Peyer's patch (tissue), 4 donors: ENCODE measurements around the gene DNMT1. TPM values are rescaled to one million over a fixed set of nuclear protein-coding genes. Genes with fewer than 3 reads are reported as not detected.
A peak's percentile ranks its signal among the peaks of the same experiment; 100 is the strongest.
"Not testable (repeated sequence)": the region's sequence is repeated elsewhere in the genome, so short reads cannot be mapped to it uniquely, and the experiment has no call there.

Experiments
- DNase-seq, 3 donors: peaks; one replicate each; pipeline ENCODE4 v3.0.0-alpha.2; 2017 to 2019
- H3K27ac ChIP-seq, 4 donors: fragments of 200-600 bp; sonication (generic); one replicate each; pipeline ENCODE4 v1.5.1; 2016 to 2019
- H3K27me3 ChIP-seq, 2 donors: fragments of 200-600 bp; sonication (generic); one replicate each; pipeline ENCODE4 v1.5.1; 2019
- H3K36me3 ChIP-seq, 3 donors: fragments of 200-600 bp; sonication (generic); one replicate each; pipeline ENCODE4 v1.5.1; 2016 to 2019
- H3K4me1 ChIP-seq, 4 donors: fragments of 200-600 bp; sonication (generic); one replicate each; pipeline ENCODE4 v1.5.1; 2016 to 2019
- H3K4me3 ChIP-seq, 4 donors: fragments of 200-600 bp; sonication (generic); 1 replicate in 3 of 4; 2 replicates in 1 of 4; pipeline ENCODE4 v1.5.1; 2016 to 2019; ENCODE audit warnings: mild to moderate bottlenecking in 1 of 4
- H3K9me3 ChIP-seq, 4 donors: fragments of 200-600 bp; sonication (generic); one replicate each; pipeline ENCODE4 v1.5.1; 2016 to 2019; ENCODE audit warnings: mild to moderate bottlenecking in 1 of 4
- CTCF ChIP-seq, 6 experiments: fragments of 450-650 bp in 4 of 6; fragments of 200-600 bp in 2 of 6; sonication (generic) in 1 of 6; IDR thresholded peaks; one replicate each; pipeline ENCODE4 v1.5.1; 2017 to 2019; ENCODE audit warnings: antibody characterized with exemption in 6 of 6, mild to moderate bottlenecking in 3 of 6, moderate library complexity in 1 of 6
- POLR2A ChIP-seq, 2 donors: fragments of 450-650 bp; IDR thresholded peaks; one replicate each; pipeline ENCODE4 v1.5.1; 2017; ENCODE audit warnings: antibody characterized with exemption in 2 of 2, mild to moderate bottlenecking in 2 of 2, moderate library complexity in 2 of 2
- total RNA-seq, 4 donors: library from RNA; depleted of rRNA; stranded (reverse); fragments of >200 nt; gene quantifications; one replicate each; pipeline ENCODE4 v1.1.0, GENCODE V29; 2016

The DNMT1 gene
- 100 to 1,000 TPM in 1 of 4 donors, 10 to 100 TPM in 3; 22.1 to 195 (median 41.5) TPM for total RNA-seq

DNA sequence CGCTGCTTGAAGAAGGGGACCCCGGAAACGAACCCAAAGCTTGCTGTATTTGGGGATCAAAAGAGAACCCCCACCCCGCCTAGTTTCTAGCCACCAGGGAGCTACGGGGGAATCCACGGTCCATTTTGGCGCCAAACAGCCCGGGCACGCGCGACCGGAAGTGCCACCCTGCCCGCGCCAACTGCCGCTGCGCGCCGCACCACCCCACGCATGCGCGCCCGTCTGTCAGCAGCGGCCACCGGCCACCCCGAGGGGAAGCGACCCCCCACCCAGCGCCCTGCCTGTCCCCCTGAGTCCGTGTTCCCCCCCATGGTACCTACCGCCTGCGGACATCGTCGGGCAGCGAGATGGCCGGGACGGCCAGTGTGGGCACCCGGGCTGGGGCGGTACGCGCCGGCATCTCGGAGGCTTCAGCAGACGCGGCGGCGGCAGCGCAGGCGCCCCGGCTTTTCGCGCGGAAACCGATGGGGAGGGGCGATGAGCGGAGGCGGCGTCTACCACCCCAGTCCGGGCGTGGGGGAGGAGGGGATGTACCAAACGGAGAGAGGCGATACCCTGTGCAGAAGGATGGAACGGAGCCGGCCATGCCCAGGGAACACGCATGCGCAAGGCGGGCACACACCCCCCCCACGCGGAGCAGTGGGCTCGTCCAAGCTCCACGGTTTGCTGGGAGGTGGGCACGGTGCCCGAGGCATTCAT, at the start of gene DNMT1:
Gene DNMT1, minus strand, starts transcription at position 454 of the 699 bp plus-strand sequence. Its CDS starts 54 bp downstream, at position 400.
- TF ChIP-seq POLR2A (IDR thresholded peaks at IDR 0.05) (peak; percentile 70 to 71), CTCF (IDR thresholded peaks at IDR 0.05) (no peak)
- no peaks in the 10 kb centered on the region for H3K9me3 ChIP-seq
- no peaks in the 10 kb centered on the region for H3K27me3 ChIP-seq
- H3K4me3 ChIP-seq = peak within 1 kb of the TSS; percentile 72 to 93 (median 90)
- DNase-seq = peak; percentile 91 to 97 (median 95)
- no peaks in the 10 kb centered on the region for H3K36me3 ChIP-seq
- H3K27ac ChIP-seq = peak within 1 kb of the TSS; percentile 74 to 93 (median 90)
- H3K4me1 ChIP-seq = peaks cover 0 to 15% (median 3%) of the 10 kb centered on the region in 4 donors

- H3K36me3 ChIP-seq = no peaks in the 10 kb centered on the region
- H3K4me1 ChIP-seq = no peaks in the 10 kb centered on the region
- H3K9me3 ChIP-seq = no peaks in the 10 kb centered on the region
- TF ChIP-seq CTCF (IDR thresholded peaks at IDR 0.05) (no peak), POLR2A (IDR thresholded peaks at IDR 0.05) (no peak)
- no peak for DNase-seq
- no peaks in the 10 kb centered on the region for H3K27me3 ChIP-seq
- H3K27ac ChIP-seq = no peak overlapping the region
- no peak overlapping the region for H3K4me3 ChIP-seq
Measured at GRCh38 chr19:10243606-10244005, 48.9 kb upstream of the DNMT1 start.

DNA sequence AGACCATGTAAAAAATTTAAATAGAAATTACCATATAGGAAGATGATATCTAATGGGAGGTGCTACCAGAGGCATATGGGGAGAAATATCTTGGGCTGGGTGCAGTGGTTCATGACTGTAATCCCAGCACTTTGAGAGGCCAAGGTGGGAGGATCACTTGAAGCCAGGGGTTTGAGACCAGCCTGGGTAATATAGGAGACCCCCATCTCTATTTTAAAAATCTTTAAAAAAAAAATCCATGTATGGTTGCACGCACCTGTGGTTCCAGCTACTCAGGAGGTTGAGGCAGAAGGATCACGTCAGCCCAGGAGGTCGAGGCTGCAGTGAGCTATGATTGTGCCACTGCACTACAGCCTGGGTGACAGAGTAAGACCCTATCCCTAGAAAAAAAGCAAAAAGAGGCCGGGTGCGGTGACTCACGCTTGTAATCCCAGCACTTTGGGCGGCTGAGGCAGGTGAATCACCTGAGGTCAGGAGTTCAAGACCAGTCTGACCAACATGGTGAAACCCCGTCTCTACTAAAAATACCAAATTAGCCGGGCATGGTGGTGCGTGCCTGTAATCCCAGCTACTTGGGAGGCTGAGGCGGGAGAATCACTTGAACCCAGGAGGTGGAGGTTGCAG, 47.2 kb upstream of the DNMT1 start:
- H3K36me3 ChIP-seq, H3K9me3 ChIP-seq, DNase-seq, H3K4me1 ChIP-seq, H3K27me3 ChIP-seq, H3K27ac ChIP-seq, H3K4me3 ChIP-seq: not testable (repeated sequence)

DNA sequence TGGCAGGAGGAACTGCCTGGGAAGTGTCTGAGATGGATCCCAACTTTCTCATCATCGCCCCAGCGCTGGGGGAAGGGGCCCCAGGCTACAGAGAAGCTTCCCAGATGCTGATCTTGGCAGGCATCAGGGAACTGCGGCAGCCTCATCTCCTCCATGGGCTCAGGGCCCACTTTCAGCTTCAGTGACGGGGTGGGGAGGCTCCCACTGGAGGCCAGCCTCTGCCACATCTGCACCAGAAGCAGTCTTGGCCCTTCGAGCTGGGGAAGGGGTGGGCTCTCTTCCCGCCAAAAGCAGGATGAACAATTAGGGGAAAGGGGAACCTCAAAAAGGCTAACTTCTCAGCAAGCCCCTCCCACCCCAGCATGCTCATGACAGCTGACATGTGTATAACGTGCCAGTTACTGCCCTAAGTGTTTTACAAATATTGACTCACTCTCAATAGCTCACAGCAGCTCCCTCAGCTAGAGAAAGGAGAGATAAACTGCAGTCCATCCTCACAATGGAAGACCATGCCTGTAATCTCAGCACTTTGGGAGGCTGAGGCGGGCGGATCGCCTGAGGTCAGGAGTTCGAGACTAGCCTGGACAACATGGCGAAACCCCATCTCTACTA, 43.5 kb upstream of the DNMT1 start:
- Histone ChIP-seq H3K27ac (peak overlapping the region; percentile 25 to 65 (median 61)), H3K9me3 (no peaks in the 10 kb centered on the region), H3K36me3 (no peaks in the 10 kb centered on the region), H3K4me1 (peaks cover 0 to 4% (median 0%) of the 10 kb centered on the region in 4 donors), H3K27me3 (no peaks in the 10 kb centered on the region), H3K4me3 (no peak overlapping the region)
- DNase-seq = peak in 1 of 3 donors; percentile 63
- TF ChIP-seq CTCF (IDR thresholded peaks at IDR 0.05) = no peak
- TF ChIP-seq POLR2A (IDR thresholded peaks at IDR 0.05) = no peak

DNA sequence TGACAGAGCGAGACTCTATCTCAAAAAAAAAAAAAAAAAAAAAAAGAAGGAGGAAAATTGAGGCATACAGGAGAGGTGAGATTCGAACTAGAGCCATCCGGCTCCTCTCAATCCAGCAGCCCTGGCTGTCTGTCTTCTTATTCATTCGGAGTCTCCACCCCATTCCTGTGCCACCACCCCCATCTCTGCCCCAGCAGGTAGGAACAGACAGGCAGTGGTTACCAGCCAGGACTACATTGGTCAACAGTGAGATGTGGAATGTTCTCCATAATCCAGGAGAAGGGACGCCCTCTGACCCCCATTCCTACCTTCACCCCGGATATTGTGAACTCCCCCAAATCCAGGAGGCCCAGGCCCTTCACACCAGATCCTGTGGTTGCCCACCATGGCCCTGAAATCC, 42.9 kb upstream of the DNMT1 start:
- Histone ChIP-seq H3K9me3 (no peaks in the 10 kb centered on the region), H3K4me3 (no peak overlapping the region), H3K4me1 (peaks cover 0 to 4% (median 0%) of the 10 kb centered on the region in 4 donors), H3K27me3 (no peaks in the 10 kb centered on the region), H3K36me3 (no peaks in the 10 kb centered on the region), H3K27ac (peak overlapping the region; percentile 25 to 65 (median 61))
- DNase-seq = no peak
- TF ChIP-seq POLR2A (IDR thresholded peaks at IDR 0.05) (no peak), CTCF (IDR thresholded peaks at IDR 0.05) (no peak)

DNA sequence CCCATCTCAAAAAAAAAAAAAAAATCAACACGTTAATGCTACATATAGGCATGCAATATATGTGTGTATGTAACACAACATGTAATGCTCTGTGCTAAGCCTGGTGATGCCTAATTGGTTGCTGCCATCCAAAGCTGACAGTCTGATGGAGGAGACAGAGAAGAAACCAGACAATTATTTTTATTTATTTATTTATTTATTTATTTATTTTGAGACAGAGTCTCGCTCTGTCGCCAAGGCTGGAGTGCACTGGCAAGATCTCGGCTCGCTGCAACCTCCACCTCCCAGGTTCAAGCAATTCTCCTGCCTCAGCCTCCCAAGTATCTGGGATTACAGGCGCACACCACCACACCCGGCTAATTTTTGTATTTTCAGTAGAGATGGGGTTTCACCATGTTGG, 40.7 kb upstream of the DNMT1 start:
- H3K9me3 ChIP-seq, H3K4me1 ChIP-seq, H3K27me3 ChIP-seq, DNase-seq, H3K4me3 ChIP-seq, H3K36me3 ChIP-seq: not testable (repeated sequence)
- H3K27ac ChIP-seq = peak overlapping the region; percentile 81 to 89 (median 84)
